Measurements from ENCODE around the gene CACNA1I.

CACNA1I gene

GRCh38 chr22:39638958-39639357, 68.4 kb downstream of the CACNA1I start:
- Histone ChIP-seq H3K4me3 (no peak overlapping the region), H3K27ac (no peak overlapping the region)

- Histone ChIP-seq H3K27ac (no peak overlapping the region), H3K4me3 (no peak overlapping the region)
Measured at GRCh38 chr22:39641660-39642310, 71.2 kb downstream of the CACNA1I start.

GRCh38 chr22:39643311-39644083, 72.9 kb downstream of the CACNA1I start:
- no peak overlapping the region for H3K27ac ChIP-seq

GRCh38 chr22:39645532-39645931, 75.0 kb downstream of the CACNA1I start:
- Histone ChIP-seq H3K4me3 (no peak overlapping the region), H3K27ac (no peak overlapping the region)

More at GRCh38 chr22:39643311-39644083, 72.9 kb downstream of the CACNA1I start:
- no peak overlapping the region for H3K4me3 ChIP-seq

- no peak overlapping the region for H3K27ac ChIP-seq
- H3K4me3 ChIP-seq = no peak overlapping the region
Measured at GRCh38 chr22:39646398-39647063, 76.0 kb downstream of the CACNA1I start.

- no peak overlapping the region for H3K4me3 ChIP-seq
- H3K27ac ChIP-seq = no peak overlapping the region
Measured at GRCh38 chr22:39647836-39648629, 77.5 kb downstream of the CACNA1I start.

GRCh38 chr22:39648630-39648950, 78.0 kb downstream of the CACNA1I start:
- Histone ChIP-seq H3K27ac (no peak overlapping the region), H3K4me3 (no peak overlapping the region)

- no peak overlapping the region for H3K4me3 ChIP-seq
- no peak overlapping the region for H3K27ac ChIP-seq
Measured at GRCh38 chr22:39649500-39650089, 79.0 kb downstream of the CACNA1I start.

- Histone ChIP-seq H3K27ac (no peak overlapping the region), H3K4me3 (no peak overlapping the region)
Measured at GRCh38 chr22:39651053-39651996, 80.8 kb downstream of the CACNA1I start.

- Histone ChIP-seq H3K4me3 (no peak overlapping the region), H3K27ac (no peak overlapping the region)
Measured at GRCh38 chr22:39652990-39653786, 82.6 kb downstream of the CACNA1I start.

GRCh38 chr22:39653787-39654077, 83.2 kb downstream of the CACNA1I start:
- Histone ChIP-seq H3K27ac (no peak overlapping the region), H3K4me3 (no peak overlapping the region)

- no peak overlapping the region for H3K27ac ChIP-seq
- no peak overlapping the region for H3K4me3 ChIP-seq
Measured at GRCh38 chr22:39654131-39654926, 83.8 kb downstream of the CACNA1I start.

GRCh38 chr22:39655004-39655579, 84.5 kb downstream of the CACNA1I start:
- Histone ChIP-seq H3K27ac (no peak overlapping the region), H3K4me3 (no peak overlapping the region)

- H3K4me3 ChIP-seq = no peak overlapping the region
- no peak overlapping the region for H3K27ac ChIP-seq
Measured at GRCh38 chr22:39655831-39656230, 85.3 kb downstream of the CACNA1I start.

- no peak overlapping the region for H3K4me3 ChIP-seq
- no peak overlapping the region for H3K27ac ChIP-seq
Measured at GRCh38 chr22:39656495-39657490, 86.2 kb downstream of the CACNA1I start.

- H3K27ac ChIP-seq = peak overlapping the region in 2 of 21 experiments; percentile 29 to 44
Measured at GRCh38 chr22:39658367-39658766, 87.8 kb downstream of the CACNA1I start.

More at GRCh38 chr22:39658367-39658766, 87.8 kb downstream of the CACNA1I start:
- H3K4me3 ChIP-seq = no peak overlapping the region

Data from skin epidermis (tissue), 12 donors.